HG03442 (cell line): ENCODE results near the gene PRKCH.

Source experiments
- ATAC-seq: cut with Tn5 transposase; IDR thresholded peaks from one replicate; pipeline ENCODE4 v1.9.1; 2021; ENCODE audit warnings: mild to moderate bottlenecking, moderate library complexity; ENCODE audit not compliant: unreplicated experiment

Gene PRKCH

DNA sequence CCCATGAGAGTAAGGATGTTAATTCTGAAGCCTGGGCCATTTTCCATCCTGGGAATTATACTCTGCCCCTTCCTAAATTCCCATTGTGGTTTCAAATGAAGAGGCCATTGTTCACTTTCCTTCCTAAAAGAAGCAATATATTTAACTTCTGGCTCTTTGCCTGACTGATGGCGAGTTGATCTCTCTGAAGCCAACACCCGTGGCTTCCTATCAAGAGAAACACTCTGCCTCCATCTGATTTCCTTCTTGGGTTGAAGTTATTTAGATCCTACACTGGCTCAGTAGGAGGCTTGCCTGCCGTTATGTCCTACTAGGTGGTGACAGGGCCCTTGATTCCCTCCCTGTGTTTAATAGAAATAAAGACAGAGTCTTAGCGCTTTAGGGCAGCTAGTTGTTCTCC lies 97.4 kb downstream of the PRKCH start:
- ATAC-seq: no peak

DNA sequence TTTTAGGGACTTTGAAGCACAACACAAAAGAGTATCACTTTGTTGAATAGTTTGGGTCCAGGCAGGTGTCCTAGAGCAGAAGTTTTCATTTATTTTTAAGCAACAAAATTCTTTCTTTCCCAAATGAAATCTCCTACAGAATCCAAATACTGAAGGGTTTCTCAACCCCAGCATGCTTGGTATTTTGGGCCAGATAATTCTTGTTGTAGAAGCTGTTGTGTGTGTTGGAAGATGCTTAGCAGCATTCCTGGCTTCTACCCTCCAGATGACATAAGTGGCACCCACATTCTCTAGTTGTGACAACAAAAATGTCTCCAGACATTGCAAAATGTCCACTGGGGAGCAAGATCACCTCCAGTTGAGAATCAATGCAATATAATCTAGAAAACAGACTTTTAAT lies 97.8 kb downstream of the PRKCH start:
- no peak for ATAC-seq

GRCh38 chr14:61420326-61420725 lies 98.9 kb downstream of the PRKCH start:
- ATAC-seq: no peak

DNA sequence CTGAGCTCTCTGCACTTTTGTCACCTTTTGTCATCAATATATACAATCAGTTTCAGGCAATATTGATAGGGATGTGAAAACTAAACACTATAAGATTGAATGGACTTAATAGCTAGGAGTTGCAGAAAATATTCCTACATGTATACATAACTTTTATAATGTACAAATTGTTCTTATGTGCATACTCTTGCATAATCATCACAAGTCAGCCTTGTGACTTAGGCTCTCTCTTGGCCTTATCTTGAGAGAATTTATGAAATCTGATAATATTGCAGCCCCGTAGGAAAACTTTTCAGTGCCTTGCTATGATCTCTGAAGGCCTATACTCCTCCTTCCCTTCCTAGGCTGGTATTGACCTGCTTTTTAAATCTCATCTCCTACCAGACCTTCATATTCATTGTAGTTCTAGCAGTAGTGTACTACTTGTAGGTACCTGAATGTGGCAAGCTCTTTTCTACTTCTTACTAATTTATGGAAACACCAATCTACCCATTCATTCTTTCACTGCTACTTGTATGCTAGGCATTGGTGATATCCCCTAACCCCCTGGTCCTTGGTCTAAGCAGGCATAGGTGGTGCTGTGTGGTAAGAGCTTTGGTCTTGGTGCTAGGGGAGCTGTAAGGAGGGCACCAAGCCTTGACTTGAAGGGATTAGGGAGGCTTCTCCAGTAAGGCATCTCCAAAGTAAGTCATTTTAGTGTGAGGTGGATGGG lies 100.0 kb downstream of the PRKCH start:
- ATAC-seq: no peak

GRCh38 chr14:61426048-61426447 lies 104.7 kb downstream of the PRKCH start:
- ATAC-seq: no peak

DNA sequence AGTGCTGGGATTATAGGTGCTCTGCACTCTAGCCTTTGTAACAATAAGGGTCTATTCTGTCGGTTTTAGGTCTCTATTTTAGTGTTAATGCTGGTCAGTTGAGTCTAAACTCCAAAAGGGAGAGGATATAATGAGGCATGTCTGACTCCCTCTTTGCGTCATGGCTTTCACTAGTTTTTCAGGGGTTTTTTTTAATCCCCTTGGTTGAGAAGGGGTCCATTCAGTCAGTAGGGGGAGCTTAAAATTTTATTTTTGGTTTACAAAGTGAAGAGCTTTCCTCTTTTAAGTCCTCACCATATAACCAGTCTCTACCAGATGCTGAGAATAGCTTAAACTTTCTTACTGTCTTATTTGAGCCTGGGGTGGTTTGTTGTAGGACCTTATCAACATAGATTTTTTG lies 106.9 kb downstream of the PRKCH start:
- no peak for ATAC-seq

DNA sequence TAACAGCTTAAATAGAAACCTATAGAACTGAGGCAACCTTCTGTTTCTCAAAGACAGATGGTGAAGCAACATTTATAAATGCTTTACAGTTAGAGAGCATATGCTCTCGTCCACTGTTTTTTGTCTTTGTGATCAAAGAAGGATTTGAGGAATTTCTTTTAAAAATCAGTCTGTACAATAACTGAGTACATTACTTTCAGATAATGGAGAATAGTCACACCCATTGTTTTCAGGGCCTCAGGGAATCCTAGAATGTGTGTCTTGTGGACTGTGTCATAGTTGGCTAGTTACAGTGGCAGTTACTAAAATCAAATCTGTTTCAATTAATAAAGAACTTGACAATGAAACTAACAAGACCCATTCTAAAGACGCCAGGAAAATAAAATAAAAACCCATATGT lies 107.9 kb downstream of the PRKCH start:
- no peak for ATAC-seq

DNA sequence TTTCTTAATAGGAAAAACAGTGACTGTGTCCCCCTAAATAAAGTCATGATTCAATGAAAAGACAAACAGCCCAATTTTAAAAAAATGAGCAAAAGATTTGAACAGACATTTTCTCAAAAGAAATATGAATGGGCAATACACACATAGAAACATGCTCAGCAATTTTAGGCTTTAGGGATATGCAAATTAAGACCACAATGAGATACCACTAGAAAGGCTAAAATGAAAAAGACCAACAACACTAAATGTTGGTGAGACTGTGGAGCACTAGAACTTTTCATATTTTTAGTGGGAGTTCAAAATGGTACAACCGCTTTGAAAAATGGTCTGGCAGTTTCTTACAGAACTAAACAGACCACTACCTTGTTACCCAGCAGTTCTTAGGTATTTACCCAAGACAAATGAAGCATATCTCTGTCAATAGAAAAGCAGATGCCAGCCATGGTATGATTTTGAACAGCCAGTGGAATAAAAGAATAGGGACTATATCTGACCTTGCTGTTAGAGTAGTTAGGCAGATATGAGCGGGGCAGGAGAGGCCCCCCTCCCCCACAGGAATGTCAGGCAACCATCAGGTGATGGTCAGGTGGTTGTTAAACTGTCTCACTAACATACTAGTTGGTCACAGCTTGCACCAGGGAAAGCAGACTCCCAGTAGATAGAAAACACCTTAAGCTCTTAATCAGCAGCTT lies 108.8 kb downstream of the PRKCH start:
- no peak for ATAC-seq

DNA sequence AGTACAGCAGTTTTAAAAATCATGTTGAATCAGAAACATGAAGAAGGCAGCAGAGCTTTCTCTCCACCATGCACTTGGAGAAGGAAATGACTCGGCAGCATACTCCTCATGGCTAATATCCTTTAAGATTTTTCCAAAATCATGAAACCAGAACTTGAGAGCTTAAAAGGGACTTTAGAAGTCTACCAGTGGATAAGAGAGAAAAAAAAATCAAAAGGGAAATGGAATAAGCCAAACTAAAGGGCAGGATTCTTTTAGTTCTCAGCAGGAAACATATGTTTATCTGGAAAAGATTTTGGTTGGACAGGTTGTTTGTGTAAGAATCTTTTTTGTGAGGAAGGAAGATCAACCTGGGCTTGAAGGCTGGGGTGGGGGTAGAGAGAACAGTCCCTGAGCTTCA lies 111.8 kb downstream of the PRKCH start:
- no peak for ATAC-seq

DNA sequence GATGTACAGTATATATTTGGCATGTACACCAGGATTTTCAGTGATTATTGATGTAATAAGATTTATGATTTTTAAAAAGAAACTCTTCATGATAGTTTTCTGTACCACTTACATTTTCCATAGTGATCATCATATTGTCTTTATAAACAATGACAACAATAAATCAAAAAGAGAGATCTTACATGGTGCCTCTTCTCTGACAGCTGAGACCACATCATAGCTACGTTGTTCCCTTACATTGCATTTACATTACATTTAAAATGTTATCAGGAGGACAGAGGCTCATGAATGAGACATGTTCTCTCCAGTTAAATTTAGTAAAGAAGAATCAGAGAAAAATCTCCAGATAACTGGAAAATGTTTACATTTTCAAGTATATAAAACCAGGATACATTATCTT lies 112.4 kb downstream of the PRKCH start:
- ATAC-seq: no peak

DNA sequence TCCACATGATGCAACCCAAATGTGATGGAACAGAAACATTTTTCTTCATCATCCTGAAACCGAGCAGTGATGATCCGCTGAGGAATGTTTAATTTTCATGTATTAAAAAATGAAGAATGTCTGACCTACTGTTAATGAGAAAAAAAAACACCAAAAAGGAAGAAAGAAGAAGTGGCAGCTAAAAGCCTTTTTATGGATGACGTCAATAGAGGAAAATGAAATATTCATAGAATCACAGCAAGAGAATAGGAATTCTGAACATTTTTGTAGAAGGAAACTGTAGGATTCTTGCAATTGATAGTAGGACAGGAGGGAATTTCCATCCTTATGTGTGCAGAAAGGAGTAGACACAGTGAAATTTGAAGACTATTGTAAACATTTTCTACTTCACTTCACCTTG lies 112.9 kb downstream of the PRKCH start:
- ATAC-seq: no peak

- no peak for ATAC-seq
Measured at GRCh38 chr14:61435563-61436337, 114.4 kb downstream of the PRKCH start.

DNA sequence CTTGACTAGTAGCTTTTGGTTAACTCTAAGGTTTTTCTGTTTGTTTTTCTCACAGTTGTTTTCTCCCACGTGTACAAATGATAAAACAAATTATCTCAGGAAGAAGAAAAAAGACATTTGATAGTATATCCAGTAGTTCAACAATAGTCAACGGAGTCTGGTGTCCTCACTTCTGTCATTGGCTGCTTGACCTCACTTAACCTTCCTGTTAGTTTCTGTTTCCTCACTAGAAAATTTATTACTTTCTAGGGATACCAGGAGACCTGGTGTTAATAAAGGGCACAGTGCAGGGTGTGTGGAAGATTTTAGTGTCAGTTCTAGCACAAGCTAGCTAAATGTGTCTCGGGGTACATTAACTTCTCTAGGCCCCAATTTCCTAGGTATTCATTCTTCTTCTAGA lies 116.0 kb downstream of the PRKCH start:
- ATAC-seq: no peak

DNA sequence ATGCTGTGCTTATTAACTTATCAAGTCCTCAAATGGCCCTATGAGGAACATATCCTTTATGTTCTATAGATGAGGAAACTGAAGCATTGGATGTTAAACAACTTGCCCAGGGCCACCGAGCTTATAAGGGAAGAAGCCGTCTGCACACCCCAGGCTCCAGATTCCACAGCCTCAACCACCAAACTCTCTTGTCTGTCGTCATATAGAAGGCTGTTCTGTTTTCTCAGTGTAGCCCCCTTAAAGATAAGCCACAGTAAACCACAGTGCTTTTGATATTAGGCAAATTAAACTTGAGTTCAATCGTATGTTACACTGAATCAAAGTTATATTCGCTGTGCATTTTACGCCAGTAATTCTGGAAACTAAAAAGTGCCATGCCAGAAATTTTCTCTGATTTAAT lies 116.7 kb downstream of the PRKCH start:
- no peak for ATAC-seq

DNA sequence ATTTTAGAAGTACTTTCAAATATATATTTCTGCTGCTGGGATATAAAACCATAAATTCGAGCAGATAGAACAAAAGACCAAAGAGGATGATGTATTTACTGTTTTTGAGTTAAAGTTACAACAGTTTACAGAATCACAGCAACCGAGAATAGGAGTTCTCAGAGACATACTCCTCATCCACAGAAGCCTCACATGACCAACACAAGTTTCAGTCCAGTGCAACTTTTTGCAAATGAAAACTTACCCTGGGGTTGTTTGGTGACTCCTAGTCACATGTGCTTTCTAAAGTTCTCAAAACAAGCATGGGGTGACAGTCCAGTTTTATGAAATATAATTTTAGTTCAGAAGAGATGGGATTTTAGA lies 117.1 kb downstream of the PRKCH start:
- peak; percentile 52 for ATAC-seq

GRCh38 chr14:61438860-61439765 lies 117.7 kb downstream of the PRKCH start:
- no peak for ATAC-seq

DNA sequence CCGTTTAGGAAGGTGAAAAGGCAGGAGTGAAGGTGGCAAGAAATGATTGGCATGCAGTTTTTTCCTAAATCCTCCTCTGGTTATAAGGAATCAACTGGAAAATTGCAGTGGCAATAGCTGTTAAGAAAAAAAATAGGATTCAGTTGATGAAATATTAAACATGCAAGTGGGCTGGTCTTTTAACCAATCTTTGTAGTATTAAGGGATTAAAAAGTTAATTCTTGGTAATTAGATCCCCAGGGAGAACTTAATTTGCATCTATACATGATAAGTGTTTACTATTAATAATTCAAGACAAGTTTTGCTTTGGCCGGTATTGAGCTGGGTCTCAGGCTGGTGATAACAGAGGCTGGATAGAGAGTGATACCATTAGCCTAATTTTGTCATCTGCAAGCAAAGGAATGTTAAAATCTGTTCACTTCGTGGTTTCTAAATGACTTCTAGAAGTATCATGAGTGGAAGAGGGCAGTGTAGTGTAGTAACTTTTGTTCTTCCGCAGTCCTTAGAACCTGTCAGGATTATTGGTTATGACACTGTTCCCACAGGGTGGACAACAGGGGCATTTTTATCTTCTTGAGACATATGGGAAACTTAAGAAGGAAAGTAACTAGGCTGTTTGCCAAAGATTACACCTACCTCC lies 118.5 kb downstream of the PRKCH start:
- no peak for ATAC-seq

DNA sequence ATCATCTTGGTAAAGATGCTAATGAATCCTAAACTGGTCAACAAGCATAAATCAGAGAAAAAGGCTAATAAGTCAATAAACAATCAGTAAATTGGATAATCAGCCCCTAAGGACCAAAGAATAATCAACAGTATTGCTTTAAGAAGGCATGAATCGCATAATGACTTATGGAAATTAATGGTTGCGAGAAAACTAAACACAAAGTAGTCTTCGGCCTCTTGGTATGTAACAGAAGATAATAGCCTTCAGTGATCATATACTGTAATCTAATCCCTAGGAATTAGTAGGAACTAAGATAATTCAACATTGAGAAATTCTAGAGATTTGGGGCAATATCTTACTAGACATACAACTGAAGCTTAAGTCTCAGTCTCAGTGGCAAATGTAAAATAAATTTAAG lies 122.1 kb downstream of the PRKCH start:
- ATAC-seq: no peak

- ATAC-seq: peak; percentile 78
Measured at GRCh38 chr14:61444215-61444768, 122.9 kb downstream of the PRKCH start.

GRCh38 chr14:61451491-61451890 lies 130.1 kb downstream of the PRKCH start:
- no peak for ATAC-seq
